GM10266 (cell line): ENCODE results near the gene VPS26B.

ENCODE experiments used
- DNase-seq: peaks from one replicate; pipeline ENCODE4 v3.0.0; 2012; ENCODE audit errors: extremely low spot score
- CTCF ChIP-seq: IDR thresholded peaks from 2 replicates; pipeline ENCODE4 v1.5.1; 2012; ENCODE audit warnings: mild to moderate bottlenecking, low read depth; ENCODE audit not compliant: control insufficient read depth, insufficient read depth; ENCODE audit errors: missing control alignments

VPS26B gene

GRCh38 chr11:134233729-134234179 is 9.3 kb downstream of the VPS26B start:
- DNase-seq, result no peak
- no peak for TF ChIP-seq CTCF

GRCh38 chr11:134235399-134235798 is 10.9 kb downstream of the VPS26B start:
- TF ChIP-seq CTCF, result no peak
- no peak for DNase-seq

- no peak for TF ChIP-seq CTCF
- DNase-seq, result no peak
Observed at GRCh38 chr11:134236834-134237556, 12.5 kb downstream of the VPS26B start.

GRCh38 chr11:134237557-134237922 is 13.1 kb downstream of the VPS26B start:
- TF ChIP-seq CTCF, result no peak
- no peak for DNase-seq

GRCh38 chr11:134238956-134239355 is 14.5 kb downstream of the VPS26B start:
- DNase-seq, result no peak
- no peak for TF ChIP-seq CTCF

DNA sequence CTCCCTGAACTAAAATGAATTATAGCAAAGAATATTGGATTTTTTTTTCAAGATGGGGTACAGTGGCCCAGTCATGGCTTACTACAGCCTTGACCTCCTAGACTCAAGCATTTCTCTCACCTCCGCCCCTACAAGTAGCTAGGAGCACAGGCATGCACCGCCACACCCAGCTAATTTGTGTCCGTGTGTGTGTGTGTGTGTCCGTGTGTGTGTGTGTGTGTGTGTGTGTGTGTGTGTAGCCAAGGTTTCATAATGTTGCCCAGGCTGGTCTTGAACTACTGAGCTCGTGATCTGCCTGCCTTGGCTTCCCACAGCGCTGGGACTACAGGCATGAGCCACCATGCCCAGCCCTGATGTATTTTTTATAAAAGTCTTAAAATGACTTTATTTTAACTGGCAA is 16.1 kb downstream of the VPS26B start:
- no peak for DNase-seq
- no peak for TF ChIP-seq CTCF

DNA sequence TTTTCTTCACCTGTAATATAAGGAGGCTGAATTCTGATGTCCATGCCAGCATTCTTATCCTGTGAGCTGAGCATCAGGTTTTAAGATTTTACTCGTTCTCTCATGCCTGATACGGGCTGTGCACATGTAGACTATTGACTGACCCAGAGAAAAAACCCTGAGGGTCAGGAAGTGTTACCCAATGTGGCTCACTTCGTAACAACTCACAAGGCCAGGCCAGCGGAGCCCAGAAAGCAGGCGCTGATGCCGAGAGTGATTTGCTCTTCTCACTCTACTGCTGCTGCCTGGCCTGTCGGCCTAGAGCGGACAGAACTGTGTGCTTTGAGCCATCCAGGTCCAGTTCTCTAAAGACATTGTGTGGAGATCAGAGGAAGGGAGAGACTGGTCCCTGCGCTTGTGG is 17.9 kb downstream of the VPS26B start:
- no peak for DNase-seq
- TF ChIP-seq CTCF, result no peak
